ENCODE results near the gene C6orf89. TPM values are rescaled to one million over a fixed set of nuclear protein-coding genes. Genes with fewer than 3 reads are reported as not detected.

The C6orf89 gene
- total and polyA plus RNA-seq, 2 of the 8 experiments (the other 6 are each of a cell fraction or from before 2014, with no cell fraction given) = 4.6 to 12.3 TPM

GRCh38 chr6:36964349-36964748 lies 78.6 kb downstream of the C6orf89 start (continued):
- TF ChIP-seq USF2 (IDR thresholded peaks at IDR 0.05; ENCODE audit: low read length) (no peak), CTBP2 (IDR thresholded peaks at IDR 0.05; ENCODE audit: borderline replicate concordance, insufficient read depth, insufficient read length, low read length) (no peak), CHD2 (IDR thresholded peaks at IDR 0.05; ENCODE audit: low read length) (no peak), POLR2A (IDR thresholded peaks at IDR 0.05; ENCODE audit: control extremely low read depth in 1 of 2, low read depth in 2 of 2, low read length in 2 of 2) (no peak)
